Kidney epithelial cell (primary cell): ENCODE results near the gene POU2F1. TPM values are rescaled to one million over a fixed set of nuclear protein-coding genes. Genes with fewer than 3 reads are reported as not detected.
A peak's percentile ranks its signal among the peaks of the same experiment; 100 is the strongest.

Experiments used
- DNase-seq: peaks from one replicate; pipeline ENCODE4 v3.0.0-alpha.2; 2010; ENCODE audit warnings: low read depth
- H3K27me3 ChIP-seq: 2 replicates; pipeline ENCODE4 v1.6.0; 2011; ENCODE audit warnings: low read length; ENCODE audit not compliant: control insufficient read depth, insufficient read depth
- H3K36me3 ChIP-seq: 2 replicates; pipeline ENCODE4 v1.5.1; 2011; ENCODE audit warnings: low read length; ENCODE audit not compliant: control insufficient read depth, insufficient read depth
- H3K4me3 ChIP-seq: 2 replicates; pipeline ENCODE4 v1.5.1; 2011; ENCODE audit warnings: low read depth, mild to moderate bottlenecking, control low read depth, low read length
- total RNA-seq: library from RNA; depleted of rRNA; stranded (reverse); fragments of >200 nt; gene quantifications from 2 replicates; pipeline ENCODE4 v1.2.3, GENCODE V29; 2015
- TF ChIP-seq, protein P1 (sequence below): IDR thresholded peaks from 2 replicates; pipeline ENCODE4 v1.5.1; 2011; ENCODE audit warnings: mild to moderate bottlenecking, moderate library complexity, low read length, control low read depth, inconsistent platforms; ENCODE audit not compliant: insufficient read depth, poor library complexity, severe bottlenecking

Gene POU2F1
- total RNA-seq, 1 donor from 2014 or later = 8.4 TPM

DNA sequence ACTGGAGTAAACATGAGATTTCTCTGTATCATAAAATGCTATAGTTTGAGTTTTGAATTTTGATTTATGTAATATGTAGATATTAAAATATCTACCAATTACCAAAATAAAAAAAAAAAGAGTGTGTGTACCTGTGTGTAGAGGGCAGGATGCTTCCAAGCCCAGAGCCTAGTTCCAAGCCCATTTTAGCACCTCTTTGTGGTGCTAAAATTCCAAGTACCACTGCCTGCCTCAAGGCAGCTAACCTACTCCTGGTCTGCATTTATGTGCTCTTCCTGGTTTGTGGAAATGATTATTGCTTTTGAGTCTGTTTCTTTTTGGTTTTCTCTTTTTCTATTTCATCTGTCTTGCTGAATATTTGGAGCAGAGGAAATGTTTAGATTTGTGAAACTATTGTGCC is 8.7 kb upstream of the POU2F1 start:
- DNase-seq = no peak
- TF ChIP-seq, protein P1, sequence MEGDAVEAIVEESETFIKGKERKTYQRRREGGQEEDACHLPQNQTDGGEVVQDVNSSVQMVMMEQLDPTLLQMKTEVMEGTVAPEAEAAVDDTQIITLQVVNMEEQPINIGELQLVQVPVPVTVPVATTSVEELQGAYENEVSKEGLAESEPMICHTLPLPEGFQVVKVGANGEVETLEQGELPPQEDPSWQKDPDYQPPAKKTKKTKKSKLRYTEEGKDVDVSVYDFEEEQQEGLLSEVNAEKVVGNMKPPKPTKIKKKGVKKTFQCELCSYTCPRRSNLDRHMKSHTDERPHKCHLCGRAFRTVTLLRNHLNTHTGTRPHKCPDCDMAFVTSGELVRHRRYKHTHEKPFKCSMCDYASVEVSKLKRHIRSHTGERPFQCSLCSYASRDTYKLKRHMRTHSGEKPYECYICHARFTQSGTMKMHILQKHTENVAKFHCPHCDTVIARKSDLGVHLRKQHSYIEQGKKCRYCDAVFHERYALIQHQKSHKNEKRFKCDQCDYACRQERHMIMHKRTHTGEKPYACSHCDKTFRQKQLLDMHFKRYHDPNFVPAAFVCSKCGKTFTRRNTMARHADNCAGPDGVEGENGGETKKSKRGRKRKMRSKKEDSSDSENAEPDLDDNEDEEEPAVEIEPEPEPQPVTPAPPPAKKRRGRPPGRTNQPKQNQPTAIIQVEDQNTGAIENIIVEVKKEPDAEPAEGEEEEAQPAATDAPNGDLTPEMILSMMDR = no peak

DNA sequence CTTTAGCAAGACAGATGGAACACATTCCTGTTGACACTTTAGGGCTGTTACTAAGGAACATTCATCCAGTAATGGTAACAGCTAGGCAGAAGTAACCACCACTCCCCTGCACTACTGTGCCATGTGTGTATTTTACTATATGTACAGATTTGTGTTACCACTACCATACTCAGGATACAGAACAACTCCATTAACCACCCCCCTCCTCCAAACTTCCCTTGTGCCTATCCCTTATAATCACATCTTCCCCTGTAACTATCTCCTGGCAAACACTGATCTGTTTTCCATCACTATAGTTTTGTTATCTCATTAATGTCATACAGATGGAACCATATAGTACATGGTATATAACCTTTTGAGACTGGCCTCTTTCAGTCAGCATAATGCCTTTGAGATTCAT is 3.9 kb upstream of the POU2F1 start:
- no peaks in the 10 kb centered on the region for H3K36me3 ChIP-seq
- H3K27me3 ChIP-seq = no peaks in the 10 kb centered on the region
- no peak for DNase-seq
- H3K4me3 ChIP-seq = no peak overlapping the region
- TF ChIP-seq, protein P1 = no peak

More for the DNA sequence above, 8.7 kb upstream of the POU2F1 start:
- no peak overlapping the region for H3K4me3 ChIP-seq
- H3K36me3 ChIP-seq = no peaks in the 10 kb centered on the region
- no peaks in the 10 kb centered on the region for H3K27me3 ChIP-seq

DNA sequence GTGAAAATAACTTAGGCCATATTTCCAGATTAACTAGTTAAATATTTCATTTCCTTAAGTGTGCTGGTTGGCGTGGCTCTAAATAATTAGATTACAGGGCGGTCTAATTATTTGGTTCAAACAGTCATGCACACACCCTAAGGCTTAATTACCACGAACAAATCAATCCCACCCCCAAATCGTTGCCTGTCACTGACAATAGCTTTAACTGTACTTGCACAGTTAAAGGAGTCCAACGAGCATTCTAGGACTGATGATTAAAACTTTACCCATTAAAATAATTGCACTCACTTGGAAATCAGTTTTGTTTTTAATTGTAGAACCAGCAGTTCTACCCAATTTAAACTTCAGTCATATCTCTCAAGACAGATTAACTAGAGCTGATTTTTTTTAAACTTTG is 1.5 kb upstream of the POU2F1 start:
- H3K36me3 ChIP-seq = no peaks in the 10 kb centered on the region
- no peaks in the 10 kb centered on the region for H3K27me3 ChIP-seq
- TF ChIP-seq, protein P1 = no peak
- peak overlapping the region; percentile 72 for H3K4me3 ChIP-seq
- DNase-seq = no peak

DNA sequence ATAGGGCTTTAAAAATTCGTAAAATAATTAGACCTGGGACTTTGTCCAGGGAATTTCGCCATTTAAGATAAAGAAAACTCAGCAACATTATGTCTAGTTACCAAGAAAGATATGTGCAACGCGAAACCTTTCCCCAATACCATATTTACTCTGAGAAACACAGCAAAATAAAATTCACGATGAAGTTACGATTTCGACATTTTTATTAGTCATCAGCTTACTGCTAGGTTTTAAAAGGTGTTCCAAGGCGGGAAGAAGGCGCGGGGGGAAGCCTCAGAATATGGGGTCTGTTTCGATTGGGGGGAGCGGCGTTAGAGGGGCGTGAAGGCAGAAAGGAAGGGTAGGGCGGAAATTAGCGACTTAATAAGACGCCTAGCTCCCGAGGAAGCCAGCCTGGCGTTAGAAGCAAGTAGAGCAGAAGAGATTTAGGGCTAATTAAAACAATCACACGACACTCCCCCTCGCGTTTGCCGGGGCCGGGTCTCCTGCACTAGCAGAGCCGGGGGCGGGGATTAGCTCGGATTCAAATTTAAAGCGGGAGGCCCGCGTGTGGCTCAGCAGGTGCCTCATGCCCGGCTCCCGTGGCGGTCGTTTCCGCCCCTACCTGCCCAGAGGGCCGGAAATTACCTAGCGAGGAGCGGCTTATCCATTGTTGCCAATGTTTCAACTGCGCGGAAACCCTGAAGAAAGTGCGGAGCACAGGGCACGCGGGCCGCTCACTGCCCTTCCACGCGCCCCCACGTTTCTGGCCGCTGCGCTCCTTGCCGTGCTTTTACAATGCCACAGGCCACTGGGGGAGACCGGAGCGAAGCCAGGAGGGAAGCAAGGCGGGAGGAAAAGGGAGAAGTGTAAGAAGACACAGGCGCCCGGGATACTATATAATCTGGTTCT is 795 bp upstream of the POU2F1 start:
- TF ChIP-seq, protein P1 = no peak
- Histone ChIP-seq H3K27me3 (no peaks in the 10 kb centered on the region), H3K4me3 (peak overlapping the region; percentile 72), H3K36me3 (no peaks in the 10 kb centered on the region)
- no peak for DNase-seq

DNA sequence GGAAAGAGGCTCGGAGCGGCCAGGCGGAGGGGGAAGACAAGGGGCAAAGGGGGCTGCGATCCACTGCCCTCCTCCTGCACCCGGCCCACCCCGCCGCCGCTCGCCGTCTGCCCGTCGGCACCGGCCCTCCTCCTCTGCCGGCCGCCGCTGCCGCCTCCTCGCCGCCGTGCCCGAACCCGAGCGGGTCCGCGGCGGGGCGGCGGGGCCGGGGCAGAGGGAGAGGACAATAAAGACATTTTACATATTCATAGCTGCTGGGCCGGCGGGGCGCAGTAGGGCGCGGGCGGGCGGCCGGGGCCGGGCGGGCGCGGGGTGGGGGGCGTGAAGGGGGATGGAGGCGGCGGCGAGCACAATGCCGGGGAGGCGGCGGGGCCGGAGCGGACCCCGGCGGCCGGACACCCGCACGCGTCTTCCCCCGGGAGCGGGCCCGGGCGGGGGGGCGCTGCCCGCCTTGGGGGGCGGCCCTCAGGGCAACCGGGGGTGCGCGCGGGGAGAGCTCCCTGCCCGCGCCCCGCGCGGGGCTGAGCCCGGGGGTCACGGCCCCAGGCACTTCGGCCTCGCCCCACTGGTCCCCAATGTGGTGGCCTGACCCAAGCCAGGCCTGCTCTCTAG is 546 bp downstream of the POU2F1 start:
- no peak for DNase-seq
- TF ChIP-seq, protein P1 = no peak
- peak overlapping the region; percentile 86 for H3K4me3 ChIP-seq
- no peaks in the 10 kb centered on the region for H3K27me3 ChIP-seq
- no peaks in the 10 kb centered on the region for H3K36me3 ChIP-seq
